K562 (cell line): ENCODE results near the gene GOT2. TPM values are rescaled to one million over a fixed set of nuclear protein-coding genes. Genes with fewer than 3 reads are reported as not detected.

ENCODE experiments used
- ATAC-seq: fragments of 200-7000 bp; cut with Tn5 transposase; 3 replicates; pipeline ENCODE4 v1.9.1; 2020; ENCODE audit warnings: moderate library complexity
- BruUV-seq: library from RNA; stranded (reverse); fragments of 400-500 nt; replicated peaks from 2 replicates; lab custom pipeline; 2021; lab: Mats Ljungman, UMichigan
- CTCF ChIA-PET: fragments of 300-600 bp; formaldehyde crosslinking; extraction: SDS; loops from one replicate; lab custom pipeline; 2021; ENCODE audit warnings: low intra/inter-chr PET ratio; lab: Yijun Ruan, JAX
- POLR2A ChIA-PET: fragments of 300-600, 350-650 bp; sonication (Branson Sonifier 250); formaldehyde crosslinking; extraction: SDS; loops from one replicate; lab custom pipeline; 2021; ENCODE audit warnings: antibody characterized with exemption, inconsistent platforms; lab: Yijun Ruan, JAX
- DNase-seq, 4 experiments: peaks; one replicate each; pipeline versions ENCODE4 v3.0.0 to v3.0.0-alpha.2; 2011 to 2018; ENCODE audit warnings: low spot score in 3 of 4, mixed read lengths in 3 of 4; ENCODE audit errors: extremely low read depth in 1 of 4
- FAIRE-seq: peaks from 2 replicates; lab custom pipeline; 2011; peaks lifted over from hg19 to GRCh38; lab: Jason Lieb, UNC
- H2AFZ ChIP-seq: 2 replicates; pipeline ENCODE4 v1.6.0; 2011; ENCODE audit warnings: low read depth, low read length, control low read depth, inconsistent platforms
- H3K27ac ChIP-seq: fragments of 200-600 bp; 3 replicates; pipeline ENCODE4 v1.8.0; 2011; ENCODE audit warnings: low read depth, mild to moderate bottlenecking, control low read depth, inconsistent platforms, low read length, moderate library complexity, mixed read lengths; ENCODE audit errors: extremely low read depth
- H3K27me3 ChIP-seq, 2 experiments: fragments of 300-600 bp in 1 of 2; 2 replicates in 1 of 2; 3 replicates in 1 of 2; pipeline versions ENCODE4 v1.6.0 to v1.8.0; 2011; ENCODE audit warnings: inconsistent platforms in 2 of 2, low read length in 2 of 2, mild to moderate bottlenecking in 1 of 2, mixed read lengths in 1 of 2, moderate library complexity in 1 of 2; ENCODE audit not compliant: control insufficient read depth in 2 of 2, insufficient read depth in 2 of 2
- H3K36me3 ChIP-seq: fragments of 300-600 bp; 3 replicates; pipeline ENCODE4 v1.8.0; 2011; ENCODE audit warnings: mild to moderate bottlenecking, low read length, inconsistent platforms; ENCODE audit not compliant: control insufficient read depth, insufficient read depth
- H3K4me1 ChIP-seq, 2 experiments: fragments of 200-600 bp in 1 of 2; replicated peaks in 1 of 2; 2 replicates in 1 of 2; 3 replicates in 1 of 2; pipeline versions ENCODE4 v1.5.1 to v1.8.0; 2011; ENCODE audit warnings: inconsistent platforms in 2 of 2, low read length in 2 of 2, mild to moderate bottlenecking in 1 of 2, mixed read lengths in 1 of 2, moderate library complexity in 1 of 2; ENCODE audit not compliant: control insufficient read depth in 2 of 2, insufficient read depth in 2 of 2
- H3K4me2 ChIP-seq: 2 replicates; pipeline ENCODE4 v1.6.1; 2011; ENCODE audit warnings: low read length, control low read depth, inconsistent platforms, mixed read lengths; ENCODE audit not compliant: insufficient read depth
- H3K4me3 ChIP-seq: fragments of 200-600 bp; sonication (generic), shearing (Covaris generic); 2 replicates; pipeline ENCODE4 v1.5.1; 2016; ENCODE audit warnings: control low read depth, inconsistent platforms
- H3K79me2 ChIP-seq: fragments of 200-600 bp; 3 replicates; pipeline ENCODE4 v1.8.0; 2011; ENCODE audit warnings: low read length, inconsistent platforms; ENCODE audit not compliant: control insufficient read depth, insufficient read depth
- H3K9ac ChIP-seq, 2 experiments: 2 replicates each; pipeline versions ENCODE4 v1.6.0 to v1.6.1; 2011; ENCODE audit warnings: low read depth in 2 of 2, low read length in 2 of 2, control low read depth in 1 of 2, inconsistent platforms in 1 of 2, mild to moderate bottlenecking in 1 of 2, mixed read lengths in 1 of 2; ENCODE audit not compliant: insufficient read depth in 1 of 2
- H3K9me1 ChIP-seq: one replicate; pipeline ENCODE4 v1.6.0; 2011; ENCODE audit warnings: inconsistent platforms, mild to moderate bottlenecking, low read length, moderate library complexity; ENCODE audit not compliant: control insufficient read depth, insufficient read depth
- H3K9me3 ChIP-seq: replicated peaks from 2 replicates; pipeline ENCODE4 v1.5.1; 2011; ENCODE audit warnings: low read depth, low read length, inconsistent platforms; ENCODE audit not compliant: control insufficient read depth, insufficient read depth
- H4K20me1 ChIP-seq: replicated peaks from 2 replicates; pipeline ENCODE4 v1.6.1; 2011; ENCODE audit warnings: low read length, inconsistent platforms, mixed read lengths; ENCODE audit not compliant: control insufficient read depth, insufficient read depth
- CEBPB ChIP-seq: fragments of 450-650 bp; IDR thresholded peaks from 2 replicates; pipeline ENCODE4 v1.6.1; 2016; ENCODE audit warnings: missing genetic modification characterization, missing compliant biosample characterization
- MEF2A ChIP-seq: IDR thresholded peaks from 2 replicates; pipeline ENCODE4 v1.6.1; 2011; ENCODE audit warnings: low read depth, mild to moderate bottlenecking, low read length, moderate library complexity; ENCODE audit not compliant: control insufficient read depth
- MYBL2 ChIP-seq, 2 experiments: fragments of 450-650 bp in 1 of 2; sonication (generic) in 1 of 2; formaldehyde crosslinking in 1 of 2; IDR thresholded peaks; 2 replicates each; pipeline versions ENCODE4 v1.6.1 to v1.8.1; 2017 to 2022; ENCODE audit warnings: borderline replicate concordance in 1 of 2, inconsistent platforms in 1 of 2, low read depth in 1 of 2, mild to moderate bottlenecking in 1 of 2, missing genetic modification reagents in 1 of 2, moderate library complexity in 1 of 2
- NCOA4 ChIP-seq: fragments of 450-650 bp; IDR thresholded peaks from 2 replicates; pipeline ENCODE4 v1.6.1; 2018; ENCODE audit warnings: mild to moderate bottlenecking; ENCODE audit not compliant: partially characterized antibody
- PCBP1 ChIP-seq: fragments of 200-400 bp; formaldehyde crosslinking; IDR thresholded peaks from 2 replicates; pipeline ENCODE4 v1.6.1; 2018; ENCODE audit warnings: mild to moderate bottlenecking, low read depth, low read length; ENCODE audit not compliant: poor library complexity, severe bottlenecking
- POLR2H ChIP-seq: IDR thresholded peaks from 2 replicates; pipeline ENCODE4 v1.6.1; 2016; ENCODE audit warnings: missing genetic modification characterization, low read depth, mild to moderate bottlenecking, control low read depth, missing compliant biosample characterization, moderate library complexity
- RFX7 ChIP-seq: fragments of 250-450 bp; sonication (Bioruptor Pico); IDR thresholded peaks from 2 replicates; pipeline ENCODE4 v1.5.1; 2021; ENCODE audit warnings: mild to moderate bottlenecking
- WGBS: fragments of 100-300 bp; shearing (Covaris generic); methylation state at CpG from one replicate; pipeline ENCODE4 v1.1.6; 2016; ENCODE audit warnings: low coverage, mixed read lengths; ENCODE audit not compliant: insufficient coverage; ENCODE audit errors: missing lambda C conversion rate; 5-methylcytosine and 5-hydroxymethylcytosine counted together
- in situ Hi-C: fragments of 300-500 bp; cut with MboI; formaldehyde crosslinking; loops from 4 replicates; pipeline ENCODE4 v1.15.0; 2018; ENCODE audit warnings: inconsistent platforms, mixed read lengths
- intact Hi-C: fragments of 100-400 bp; cut with micrococcal nuclease; formaldehyde crosslinking; loops from 2 replicates; pipeline ENCODE4 v1.14.2; 2022
- polyA plus RNA-seq, 8 experiments: library from polyadenylated mRNA; depleted of rRNA in 4 of 8; stranded (reverse) in 5 of 8; unstranded in 3 of 8; fragments of >200 nt; fragmentation: Nextera tagmentation in 2 of 8; fragmentation: Illumina TruSeq in 1 of 8; extraction: Ambion mirVana in 2 of 8; extraction: Trizol in 1 of 8; gene quantifications; 2 replicates each; pipeline versions ENCODE4 v1.2.1 to v1.2.3, GENCODE V29; 2011 to 2014; ENCODE audit warnings: inconsistent platforms in 1 of 8, missing spikeins in 1 of 8
- total RNA-seq, 7 experiments: library from RNA; depleted of rRNA in 6 of 7; stranded (reverse); fragments of >200 nt in 6 of 7; fragmentation: Illumina TruSeq in 2 of 7; extraction: Trizol in 2 of 7; gene quantifications; 2 replicates each; pipeline versions ENCODE4 v1.2.1 to v1.2.3, GENCODE V29; 2011 to 2021; ENCODE audit warnings: low replicate concordance in 1 of 7

GOT2 gene
- total and polyA plus RNA-seq, 9 of the 15 experiments (the other 6 are each of a cell fraction or from before 2014, with no cell fraction given), result 43.1 to 190 (median 80.2) TPM

- Histone ChIP-seq H3K27ac (no peak overlapping the region), H3K36me3 (peaks cover 71% of the 10 kb centered on the region), H4K20me1 (no peaks in the 10 kb centered on the region; the same call in 1 of the 2 replicates), H3K4me3 (no peak overlapping the region), H3K9me1 (no peaks in the 10 kb centered on the region), H2AFZ (no peak overlapping the region), H3K27me3 (no peaks in the 10 kb centered on the region), H3K9ac (no peak overlapping the region), H3K4me2 (no peak overlapping the region), H3K9me3 (no peaks in the 10 kb centered on the region), H3K4me1 (no peaks in the 10 kb centered on the region; a peak in 1 of 5 replicates), H3K79me2 (peaks cover 58% of the 10 kb centered on the region)
- ATAC-seq (no peak; the same call in 2 of the 3 replicates), DNase-seq (no peak), FAIRE-seq (no peak)
- POLR2A ChIA-PET, result interaction anchor here (0.8 kb wide), 1 partner anchor 628 kb away, joined by 4 read pairs; no protein-coding TSS in a partner anchor
- TF ChIP-seq POLR2H (tag), result no peak
- TF ChIP-seq CEBPB (tag), result no peak
- no peak for TF ChIP-seq PCBP1
- TF ChIP-seq NCOA4, result no peak
- CTCF ChIA-PET, result no interaction called here
- WGBS, result 82% methylated on average over 9 of the region's 9 CpGs
- no TSS peak for BruUV-seq
- intact Hi-C loops (no loop called here), in situ Hi-C loops (no loop called here)
Measured at GRCh38 chr16:58727028-58727781, 6.9 kb downstream of the GOT2 start.

GRCh38 chr16:58723109-58723508, 11.0 kb downstream of the GOT2 start:
- in situ Hi-C loops, result no loop called here
- WGBS, result 29% methylated on average over 3 of the region's 3 CpGs
- no peak overlapping the region for H3K9ac ChIP-seq
- ChIA-PET CTCF (no interaction called here), POLR2A (interaction anchor here (1.2 kb wide), 1 partner anchor 10 kb away, joined by 3 read pairs; no protein-coding TSS in a partner anchor)
- peaks cover 18% of the 10 kb centered on the region for H3K79me2 ChIP-seq
- no peak for DNase-seq
- TF ChIP-seq RFX7 (CRISPR knock-in tag) (no peak), MYBL2 (IDR thresholded peaks at IDR 0.05; ENCODE audit: low read depth) (no peak), MYBL2 (CRISPR knock-in tag; IDR thresholded peaks at IDR 0.05; ENCODE audit: borderline replicate concordance) (no peak), MEF2A (no peak)
- H3K27ac ChIP-seq, result no peak overlapping the region
- no peaks in the 10 kb centered on the region for H3K4me1 ChIP-seq
- no peaks in the 10 kb centered on the region; the same call in 1 of the 2 replicates for H4K20me1 ChIP-seq
- FAIRE-seq, result no peak
- no peaks in the 10 kb centered on the region for H3K9me3 ChIP-seq
- no peak overlapping the region for H3K4me3 ChIP-seq
- no peaks in the 10 kb centered on the region for H3K9me1 ChIP-seq
- peaks cover 78% of the 10 kb centered on the region for H3K36me3 ChIP-seq
- no TSS peak for BruUV-seq
- no peaks in the 10 kb centered on the region for H3K27me3 ChIP-seq
- no peak overlapping the region for H3K4me2 ChIP-seq
- intact Hi-C loops, result no loop called here
- H2AFZ ChIP-seq, result no peak overlapping the region
- no peak for ATAC-seq
